Prostate gland (tissue), 2 donors: Measurements from ENCODE around the gene RTN4RL1.

Experiments
- POLR2A ChIP-seq: fragments of 450-650 bp; IDR thresholded peaks from one replicate; pipeline ENCODE4 v1.6.1; 2016; ENCODE audit warnings: antibody characterized with exemption, mild to moderate bottlenecking
- POLR2AphosphoS5 ChIP-seq: sonication (generic); formaldehyde crosslinking; IDR thresholded peaks from one replicate; pipeline ENCODE4 v1.6.1; 2017; ENCODE audit warnings: antibody characterized with exemption
- TF ChIP-seq, protein P1 (sequence below), 4 experiments: fragments of 200-600 bp in 2 of 4; fragments of 450-650 bp in 2 of 4; sonication (generic) in 2 of 4; IDR thresholded peaks; 1 replicate in 3 of 4; 2 replicates in 1 of 4; pipeline ENCODE4 v1.5.1; 2016 to 2019; ENCODE audit warnings: antibody characterized with exemption in 4 of 4, mild to moderate bottlenecking in 2 of 4, moderate library complexity in 2 of 4

DNA sequence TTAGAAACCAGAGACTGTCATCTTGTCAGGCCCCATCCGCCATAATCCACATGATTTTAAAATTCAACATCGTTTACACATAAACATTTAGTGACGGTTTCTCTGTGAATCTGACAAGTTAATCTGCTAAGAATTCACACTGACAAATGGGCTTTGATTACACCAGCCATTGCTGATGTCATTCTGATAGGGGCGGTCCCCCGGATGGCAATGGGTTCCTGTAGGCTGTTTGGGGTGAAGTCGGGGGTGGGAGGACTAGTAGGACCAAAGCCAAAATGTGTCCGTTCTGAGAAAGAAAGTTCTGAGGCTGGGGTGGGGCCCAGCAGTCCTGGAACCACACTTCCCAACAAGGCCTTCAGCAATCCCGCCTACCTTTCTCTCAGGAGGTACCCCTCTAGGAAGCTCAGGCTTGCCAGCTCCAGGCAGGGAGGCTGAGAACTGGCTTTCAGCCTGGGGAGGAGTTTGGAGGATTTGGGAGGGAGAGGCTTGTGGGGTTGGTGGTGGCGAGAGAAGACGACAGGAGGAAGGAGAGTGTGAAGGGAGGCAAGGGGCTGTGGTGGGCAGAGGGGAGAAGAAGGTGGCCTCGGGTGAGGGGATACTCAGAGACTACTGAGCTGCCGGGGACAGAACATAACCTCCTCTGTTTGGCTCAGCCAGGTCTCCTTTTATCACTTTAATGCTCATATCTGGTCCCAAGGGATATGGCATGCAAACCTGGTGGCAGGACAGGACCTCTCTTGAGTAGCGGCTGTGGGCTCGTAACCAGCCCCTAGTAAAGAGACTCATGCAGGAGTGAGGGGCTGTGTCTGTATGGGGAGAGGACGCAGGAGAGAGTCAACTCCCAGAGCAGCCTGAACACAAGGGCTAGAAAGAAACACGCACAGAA lies 38.4 kb upstream of the RTN4RL1 start:
- TF ChIP-seq, protein P1, sequence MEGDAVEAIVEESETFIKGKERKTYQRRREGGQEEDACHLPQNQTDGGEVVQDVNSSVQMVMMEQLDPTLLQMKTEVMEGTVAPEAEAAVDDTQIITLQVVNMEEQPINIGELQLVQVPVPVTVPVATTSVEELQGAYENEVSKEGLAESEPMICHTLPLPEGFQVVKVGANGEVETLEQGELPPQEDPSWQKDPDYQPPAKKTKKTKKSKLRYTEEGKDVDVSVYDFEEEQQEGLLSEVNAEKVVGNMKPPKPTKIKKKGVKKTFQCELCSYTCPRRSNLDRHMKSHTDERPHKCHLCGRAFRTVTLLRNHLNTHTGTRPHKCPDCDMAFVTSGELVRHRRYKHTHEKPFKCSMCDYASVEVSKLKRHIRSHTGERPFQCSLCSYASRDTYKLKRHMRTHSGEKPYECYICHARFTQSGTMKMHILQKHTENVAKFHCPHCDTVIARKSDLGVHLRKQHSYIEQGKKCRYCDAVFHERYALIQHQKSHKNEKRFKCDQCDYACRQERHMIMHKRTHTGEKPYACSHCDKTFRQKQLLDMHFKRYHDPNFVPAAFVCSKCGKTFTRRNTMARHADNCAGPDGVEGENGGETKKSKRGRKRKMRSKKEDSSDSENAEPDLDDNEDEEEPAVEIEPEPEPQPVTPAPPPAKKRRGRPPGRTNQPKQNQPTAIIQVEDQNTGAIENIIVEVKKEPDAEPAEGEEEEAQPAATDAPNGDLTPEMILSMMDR (IDR thresholded peaks at IDR 0.05) = no peak
- no peak for TF ChIP-seq POLR2AphosphoS5
- no peak for TF ChIP-seq POLR2A
